ENCODE data around the gene FAM114A1. TPM values are rescaled to one million over a fixed set of nuclear protein-coding genes. Genes with fewer than 3 reads are reported as not detected.
"Not testable (repeated sequence)": the region's sequence is repeated elsewhere in the genome, so short reads cannot be mapped to it uniquely, and the experiment has no call there.

The FAM114A1 gene
- polyA plus RNA-seq, 4 donors = 11.3 to 34.6 (median 25.2) TPM

- not testable (repeated sequence) for DNase-seq; FAIRE-seq; H3K27me3 ChIP-seq (ENCODE audit: control insufficient read depth in 3 of 3, insufficient read depth in 3 of 3, low read length in 3 of 3); H3K4me1 ChIP-seq (ENCODE audit: control insufficient read depth in 3 of 3, insufficient read depth in 2 of 3, low read depth in 1 of 3, low read length in 2 of 3); H3K27ac ChIP-seq (ENCODE audit: low read depth in 1 of 3, low read length in 2 of 3); H3K36me3 ChIP-seq (ENCODE audit: control insufficient read depth in 3 of 3, insufficient read depth in 2 of 3, low read depth in 1 of 3, low read length in 3 of 3); H3K4me3 ChIP-seq (ENCODE audit: low read depth in 1 of 3, low read length in 3 of 3); H3K9me3 ChIP-seq (ENCODE audit: control insufficient read depth in 2 of 2, insufficient read depth in 1 of 2, low read depth in 1 of 2, low read length in 1 of 2)
- WGBS, 3 donors = 82 to 88% (median 87%) methylated on average over 8 to 9 of the region's 9 CpGs
Measured at GRCh38 chr4:38988353-38988752, 120.7 kb downstream of the FAM114A1 start.

GRCh38 chr4:38989487-38989886 is 121.9 kb downstream of the FAM114A1 start:
- no peaks in the 10 kb centered on the region for H3K27me3 ChIP-seq (ENCODE audit: control insufficient read depth in 3 of 3, insufficient read depth in 3 of 3, low read length in 3 of 3)
- DNase-seq = no peak
- no peaks in the 10 kb centered on the region for H3K4me1 ChIP-seq (ENCODE audit: control insufficient read depth in 3 of 3, insufficient read depth in 2 of 3, low read depth in 1 of 3, low read length in 2 of 3)
- 95 to 99% (median 95%) methylated on average over 6 of the region's 6 CpGs for WGBS, 3 donors
- no peak overlapping the region for H3K27ac ChIP-seq (ENCODE audit: low read depth in 1 of 3, low read length in 2 of 3)
- no peak for FAIRE-seq
- H3K4me3 ChIP-seq (ENCODE audit: low read depth in 1 of 3, low read length in 3 of 3) = no peak overlapping the region
- H3K36me3 ChIP-seq (ENCODE audit: control insufficient read depth in 3 of 3, insufficient read depth in 2 of 3, low read depth in 1 of 3, low read length in 3 of 3) = no peaks in the 10 kb centered on the region
- no peaks in the 10 kb centered on the region for H3K9me3 ChIP-seq (ENCODE audit: control insufficient read depth in 2 of 2, insufficient read depth in 1 of 2, low read depth in 1 of 2, low read length in 1 of 2)

DNA sequence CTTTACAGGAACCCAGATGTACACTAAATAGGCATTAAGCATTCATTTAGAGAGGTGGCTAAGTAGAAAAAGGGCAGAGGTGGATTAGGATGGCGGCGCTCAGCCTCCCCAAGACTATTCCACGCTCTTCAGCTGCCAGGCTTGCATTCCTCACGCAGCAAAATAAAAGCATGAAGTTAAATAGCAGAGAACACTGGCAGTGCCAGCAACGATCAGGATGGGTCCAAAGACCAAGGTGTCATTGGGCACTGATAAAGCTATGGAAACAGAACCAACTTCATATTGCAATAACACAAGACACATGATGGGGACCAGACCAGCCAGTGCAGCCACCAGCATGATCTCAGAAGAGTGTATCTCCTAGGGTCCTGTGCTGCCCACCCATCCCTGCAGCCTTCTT is 122.6 kb downstream of the FAM114A1 start:
- H3K36me3 ChIP-seq (ENCODE audit: control insufficient read depth in 3 of 3, insufficient read depth in 2 of 3, low read depth in 1 of 3, low read length in 3 of 3) = no peaks in the 10 kb centered on the region

DNA sequence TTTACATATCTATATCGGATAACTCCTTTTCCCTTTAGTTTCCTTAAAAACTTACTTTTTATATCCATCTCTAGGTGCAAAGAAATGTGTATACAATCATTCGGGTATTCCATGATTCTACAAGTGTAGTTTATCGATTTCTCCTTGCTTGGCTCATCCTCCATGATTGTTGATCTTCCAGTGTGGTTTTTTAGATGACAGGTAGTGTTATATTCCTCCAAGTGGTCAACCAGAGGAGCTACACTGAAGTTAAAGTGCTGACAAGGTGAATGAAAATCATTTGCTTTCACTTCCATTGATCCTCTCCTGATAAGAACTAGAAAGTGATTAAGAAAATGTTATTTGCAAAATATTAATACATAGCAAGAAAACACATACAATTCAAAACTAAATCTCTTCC is 126.1 kb downstream of the FAM114A1 start:
- H3K4me1 ChIP-seq (ENCODE audit: control insufficient read depth in 3 of 3, insufficient read depth in 2 of 3, low read depth in 1 of 3, low read length in 2 of 3) = no peaks in the 10 kb centered on the region
- H3K27ac ChIP-seq (ENCODE audit: low read depth in 1 of 3, low read length in 2 of 3) = no peak overlapping the region
- no peaks in the 10 kb centered on the region for H3K36me3 ChIP-seq (ENCODE audit: control insufficient read depth in 3 of 3, insufficient read depth in 2 of 3, low read depth in 1 of 3, low read length in 3 of 3)
- no peak for DNase-seq
- H3K27me3 ChIP-seq (ENCODE audit: control insufficient read depth in 3 of 3, insufficient read depth in 3 of 3, low read length in 3 of 3) = no peaks in the 10 kb centered on the region
- no peak for FAIRE-seq
- WGBS, 3 donors = 90 to 93% (median 92%) methylated on average over 3 of the region's 3 CpGs
- H3K9me3 ChIP-seq (ENCODE audit: control insufficient read depth in 2 of 2, insufficient read depth in 1 of 2, low read depth in 1 of 2, low read length in 1 of 2) = no peaks in the 10 kb centered on the region
- H3K4me3 ChIP-seq (ENCODE audit: low read depth in 1 of 3, low read length in 3 of 3) = no peak overlapping the region

More for the DNA sequence above, 122.6 kb downstream of the FAM114A1 start:
- DNase-seq = peak in 1 of 2 donors; percentile 69
- Histone ChIP-seq H3K9me3 (ENCODE audit: control insufficient read depth in 2 of 2, insufficient read depth in 1 of 2, low read depth in 1 of 2, low read length in 1 of 2) (no peaks in the 10 kb centered on the region), H3K4me1 (ENCODE audit: control insufficient read depth in 3 of 3, insufficient read depth in 2 of 3, low read depth in 1 of 3, low read length in 2 of 3) (no peaks in the 10 kb centered on the region), H3K27ac (ENCODE audit: low read depth in 1 of 3, low read length in 2 of 3) (no peak overlapping the region), H3K27me3 (ENCODE audit: control insufficient read depth in 3 of 3, insufficient read depth in 3 of 3, low read length in 3 of 3) (no peaks in the 10 kb centered on the region), H3K4me3 (ENCODE audit: low read depth in 1 of 3, low read length in 3 of 3) (no peak overlapping the region)
- 27 to 70% (median 29%) methylated on average over 5 of the region's 5 CpGs for WGBS, 3 donors
- FAIRE-seq = no peak

DNA sequence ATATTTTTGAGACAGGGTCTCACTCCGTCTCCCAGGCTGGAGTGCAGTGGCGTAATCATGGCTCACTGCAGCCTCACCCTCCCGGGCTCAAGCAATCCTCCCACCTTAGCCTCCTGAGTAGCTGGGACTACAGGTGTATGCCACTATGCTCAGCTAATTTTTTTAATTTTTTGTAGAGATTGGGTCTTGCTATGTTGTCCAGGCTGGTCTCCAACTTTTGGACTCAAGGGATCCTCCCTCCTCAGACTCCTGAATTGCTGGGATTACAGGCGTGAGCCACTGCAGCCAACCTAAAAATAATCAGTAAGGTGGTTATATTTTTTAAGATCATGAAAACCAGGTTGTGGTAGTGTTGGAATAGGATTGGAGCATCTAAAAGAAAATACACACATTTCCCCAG is 126.5 kb downstream of the FAM114A1 start:
- FAIRE-seq = no peak

More for the DNA sequence above, 126.5 kb downstream of the FAM114A1 start:
- WGBS, 3 donors = 93 to 95% (median 95%) methylated on average over 4 of the region's 4 CpGs
- Histone ChIP-seq H3K27ac (ENCODE audit: low read depth in 1 of 3, low read length in 2 of 3) (no peak overlapping the region), H3K4me1 (ENCODE audit: control insufficient read depth in 3 of 3, insufficient read depth in 2 of 3, low read depth in 1 of 3, low read length in 2 of 3) (no peaks in the 10 kb centered on the region), H3K4me3 (ENCODE audit: low read depth in 1 of 3, low read length in 3 of 3) (no peak overlapping the region), H3K27me3 (ENCODE audit: control insufficient read depth in 3 of 3, insufficient read depth in 3 of 3, low read length in 3 of 3) (no peaks in the 10 kb centered on the region), H3K9me3 (ENCODE audit: control insufficient read depth in 2 of 2, insufficient read depth in 1 of 2, low read depth in 1 of 2, low read length in 1 of 2) (no peaks in the 10 kb centered on the region), H3K36me3 (ENCODE audit: control insufficient read depth in 3 of 3, insufficient read depth in 2 of 3, low read depth in 1 of 3, low read length in 3 of 3) (no peaks in the 10 kb centered on the region)
- DNase-seq = no peak

Other genes with a start within 250 kb of the FAM114A1 start
- gene KLF3, start 203.6 kb upstream of the FAM114A1 start, polyA plus RNA-seq = 10 to 100 TPM; 32.0 to 91.0 (median 34.5) TPM
- gene TLR10, start 84.8 kb upstream of the FAM114A1 start, polyA plus RNA-seq = 1 to 10 TPM in 1 of 4 donors, under 1 TPM in 2, not detected in 1; 0.22 to 1.7 (median 0.52) TPM
- gene TLR1, start 63.0 kb upstream of the FAM114A1 start, polyA plus RNA-seq = 1 to 10 TPM in 3 of 4 donors, under 1 TPM in 1; 0.54 to 4.6 (median 1.8) TPM
- gene TLR6, start 11.0 kb upstream of the FAM114A1 start, polyA plus RNA-seq = 1 to 10 TPM in 1 of 4 donors, under 1 TPM in 3; under 0.01 to 1.3 (median 0.37) TPM
- 1 to 10 TPM in 3 of 4 donors, not detected in 1; 1.2 to 2.2 (median 1.4) TPM for gene TMEM156, start 164.6 kb downstream of the FAM114A1 start, polyA plus RNA-seq
- gene KLHL5, start 194.4 kb downstream of the FAM114A1 start, polyA plus RNA-seq = 10 to 100 TPM in 2 of 4 donors, 1 to 10 TPM in 2; 4.5 to 18.9 (median 9.3) TPM